ENCODE data around the gene CCDC171.
"Not testable (repeated sequence)": the region's sequence is repeated elsewhere in the genome, so short reads cannot be mapped to it uniquely, and the experiment has no call there.

Gene CCDC171

GRCh38 chr9:15576350-15577050 is 23.7 kb downstream of the CCDC171 start:
- Histone ChIP-seq H3K4me1 (ENCODE audit: control insufficient read depth, insufficient read depth, low read length) (no peaks in the 10 kb centered on the region), H3K36me3 (ENCODE audit: control insufficient read depth, insufficient read depth, low read length) (no peaks in the 10 kb centered on the region), H3K27me3 (ENCODE audit: control insufficient read depth, insufficient read depth, low read length) (no peaks in the 10 kb centered on the region), H3K4me3 (ENCODE audit: low read depth, low read length) (no peak overlapping the region), H3K9ac (ENCODE audit: low read depth, low read length) (no peak overlapping the region), H3K9me3 (ENCODE audit: control insufficient read depth, insufficient read depth, low read length) (no peaks in the 10 kb centered on the region)

GRCh38 chr9:15578714-15579113 is 25.9 kb downstream of the CCDC171 start:
- Histone ChIP-seq H3K36me3 (ENCODE audit: control insufficient read depth, insufficient read depth, low read length) (no peaks in the 10 kb centered on the region), H3K27me3 (ENCODE audit: control insufficient read depth, insufficient read depth, low read length) (no peaks in the 10 kb centered on the region), H3K4me1 (ENCODE audit: control insufficient read depth, insufficient read depth, low read length) (no peaks in the 10 kb centered on the region), H3K9me3 (ENCODE audit: control insufficient read depth, insufficient read depth, low read length) (no peaks in the 10 kb centered on the region), H3K4me3 (ENCODE audit: low read depth, low read length) (no peak overlapping the region), H3K9ac (ENCODE audit: low read depth, low read length) (no peak overlapping the region)

- Histone ChIP-seq H3K9ac (ENCODE audit: low read depth, low read length) (no peak overlapping the region), H3K4me3 (ENCODE audit: low read depth, low read length) (no peak overlapping the region), H3K9me3 (ENCODE audit: control insufficient read depth, insufficient read depth, low read length) (no peaks in the 10 kb centered on the region), H3K36me3 (ENCODE audit: control insufficient read depth, insufficient read depth, low read length) (no peaks in the 10 kb centered on the region), H3K27me3 (ENCODE audit: control insufficient read depth, insufficient read depth, low read length) (no peaks in the 10 kb centered on the region), H3K4me1 (ENCODE audit: control insufficient read depth, insufficient read depth, low read length) (no peaks in the 10 kb centered on the region)
Observed at GRCh38 chr9:15584379-15584778, 31.5 kb downstream of the CCDC171 start.

- no peaks in the 10 kb centered on the region for H3K36me3 ChIP-seq (ENCODE audit: control insufficient read depth, insufficient read depth, low read length)
- no peak overlapping the region for H3K4me3 ChIP-seq (ENCODE audit: low read depth, low read length)
- no peaks in the 10 kb centered on the region for H3K27me3 ChIP-seq (ENCODE audit: control insufficient read depth, insufficient read depth, low read length)
- H3K9ac ChIP-seq (ENCODE audit: low read depth, low read length): no peak overlapping the region
- H3K4me1 ChIP-seq (ENCODE audit: control insufficient read depth, insufficient read depth, low read length): peaks cover 3% of the 10 kb centered on the region
- H3K9me3 ChIP-seq (ENCODE audit: control insufficient read depth, insufficient read depth, low read length): no peaks in the 10 kb centered on the region
Observed at GRCh38 chr9:15592317-15592716, 39.5 kb downstream of the CCDC171 start.

- H3K9ac ChIP-seq (ENCODE audit: low read depth, low read length); H3K27me3 ChIP-seq (ENCODE audit: control insufficient read depth, insufficient read depth, low read length): not testable (repeated sequence)
Observed at GRCh38 chr9:15592940-15593339, 40.1 kb downstream of the CCDC171 start.

GRCh38 chr9:15600666-15601330 is 48.0 kb downstream of the CCDC171 start:
- not testable (repeated sequence) for H3K36me3 ChIP-seq (ENCODE audit: control insufficient read depth, insufficient read depth, low read length); H3K9ac ChIP-seq (ENCODE audit: low read depth, low read length); H3K9me3 ChIP-seq (ENCODE audit: control insufficient read depth, insufficient read depth, low read length); H3K4me1 ChIP-seq (ENCODE audit: control insufficient read depth, insufficient read depth, low read length); H3K27me3 ChIP-seq (ENCODE audit: control insufficient read depth, insufficient read depth, low read length); H3K4me3 ChIP-seq (ENCODE audit: low read depth, low read length)

More at GRCh38 chr9:15592940-15593339, 40.1 kb downstream of the CCDC171 start:
- not testable (repeated sequence) for H3K4me3 ChIP-seq (ENCODE audit: low read depth, low read length); H3K4me1 ChIP-seq (ENCODE audit: control insufficient read depth, insufficient read depth, low read length); H3K9me3 ChIP-seq (ENCODE audit: control insufficient read depth, insufficient read depth, low read length); H3K36me3 ChIP-seq (ENCODE audit: control insufficient read depth, insufficient read depth, low read length)

- no peak overlapping the region for H3K9ac ChIP-seq (ENCODE audit: low read depth, low read length)
- H3K4me3 ChIP-seq (ENCODE audit: low read depth, low read length): no peak overlapping the region
- no peaks in the 10 kb centered on the region for H3K4me1 ChIP-seq (ENCODE audit: control insufficient read depth, insufficient read depth, low read length)
Observed at GRCh38 chr9:15606643-15607472, 54.0 kb downstream of the CCDC171 start.

GRCh38 chr9:15612962-15613361 is 60.1 kb downstream of the CCDC171 start:
- Histone ChIP-seq H3K4me3 (ENCODE audit: low read depth, low read length) (no peak overlapping the region), H3K9ac (ENCODE audit: low read depth, low read length) (no peak overlapping the region), H3K36me3 (ENCODE audit: control insufficient read depth, insufficient read depth, low read length) (no peaks in the 10 kb centered on the region), H3K4me1 (ENCODE audit: control insufficient read depth, insufficient read depth, low read length) (no peaks in the 10 kb centered on the region), H3K9me3 (ENCODE audit: control insufficient read depth, insufficient read depth, low read length) (no peaks in the 10 kb centered on the region), H3K27me3 (ENCODE audit: control insufficient read depth, insufficient read depth, low read length) (no peaks in the 10 kb centered on the region)

More at GRCh38 chr9:15606643-15607472, 54.0 kb downstream of the CCDC171 start:
- Histone ChIP-seq H3K27me3 (ENCODE audit: control insufficient read depth, insufficient read depth, low read length) (no peaks in the 10 kb centered on the region), H3K9me3 (ENCODE audit: control insufficient read depth, insufficient read depth, low read length) (no peaks in the 10 kb centered on the region), H3K36me3 (ENCODE audit: control insufficient read depth, insufficient read depth, low read length) (no peaks in the 10 kb centered on the region)

- Histone ChIP-seq H3K9ac (ENCODE audit: low read depth, low read length) (no peak overlapping the region), H3K4me1 (ENCODE audit: control insufficient read depth, insufficient read depth, low read length) (no peaks in the 10 kb centered on the region), H3K4me3 (ENCODE audit: low read depth, low read length) (no peak overlapping the region), H3K36me3 (ENCODE audit: control insufficient read depth, insufficient read depth, low read length) (no peaks in the 10 kb centered on the region), H3K27me3 (ENCODE audit: control insufficient read depth, insufficient read depth, low read length) (no peaks in the 10 kb centered on the region), H3K9me3 (ENCODE audit: control insufficient read depth, insufficient read depth, low read length) (no peaks in the 10 kb centered on the region)
Observed at GRCh38 chr9:15617782-15618181, 64.9 kb downstream of the CCDC171 start.

GRCh38 chr9:15618540-15619331 is 65.9 kb downstream of the CCDC171 start:
- Histone ChIP-seq H3K4me1 (ENCODE audit: control insufficient read depth, insufficient read depth, low read length) (no peaks in the 10 kb centered on the region), H3K4me3 (ENCODE audit: low read depth, low read length) (no peak overlapping the region), H3K9me3 (ENCODE audit: control insufficient read depth, insufficient read depth, low read length) (no peaks in the 10 kb centered on the region), H3K36me3 (ENCODE audit: control insufficient read depth, insufficient read depth, low read length) (no peaks in the 10 kb centered on the region), H3K27me3 (ENCODE audit: control insufficient read depth, insufficient read depth, low read length) (no peaks in the 10 kb centered on the region), H3K9ac (ENCODE audit: low read depth, low read length) (no peak overlapping the region)

GRCh38 chr9:15622318-15622971 is 69.6 kb downstream of the CCDC171 start:
- no peaks in the 10 kb centered on the region for H3K9me3 ChIP-seq (ENCODE audit: control insufficient read depth, insufficient read depth, low read length)
- no peaks in the 10 kb centered on the region for H3K36me3 ChIP-seq (ENCODE audit: control insufficient read depth, insufficient read depth, low read length)
- no peaks in the 10 kb centered on the region for H3K4me1 ChIP-seq (ENCODE audit: control insufficient read depth, insufficient read depth, low read length)
- no peak overlapping the region for H3K4me3 ChIP-seq (ENCODE audit: low read depth, low read length)
- H3K9ac ChIP-seq (ENCODE audit: low read depth, low read length): no peak overlapping the region
- H3K27me3 ChIP-seq (ENCODE audit: control insufficient read depth, insufficient read depth, low read length): no peaks in the 10 kb centered on the region

Data from iPS-15b (cell line).